HEK293 (cell line): ENCODE measurements around the gene METTL15.
"Not testable (repeated sequence)": the region's sequence is repeated elsewhere in the genome, so short reads cannot be mapped to it uniquely, and the experiment has no call there.

Experiments
- CTCF ChIA-PET: fragments of 350-600 bp; formaldehyde crosslinking; extraction: SDS; loops from one replicate; lab custom pipeline; 2021; ENCODE audit warnings: antibody characterized with exemption; lab: Yijun Ruan, JAX
- POLR2A ChIA-PET: fragments of 300-600 bp; formaldehyde crosslinking; extraction: SDS; loops from one replicate; lab custom pipeline; 2020; ENCODE audit warnings: antibody characterized with exemption, inconsistent platforms; lab: Yijun Ruan, JAX
- H3K27ac ChIP-seq: fragments of 200-500 bp; sonication (Bioruptor generic); 2 replicates; pipeline ENCODE4 v1.5.1; 2014; ENCODE audit warnings: low read depth, low read length, control low read depth, inconsistent platforms; ENCODE audit errors: extremely low read depth
- H3K36me3 ChIP-seq, 2 experiments: fragments of 200-500 bp in 1 of 2; sonication (Bioruptor generic) in 1 of 2; 1 replicate in 1 of 2; 2 replicates in 1 of 2; pipeline ENCODE4 v1.5.1; 2014 to 2017; ENCODE audit warnings: inconsistent platforms in 2 of 2, low read length in 2 of 2; ENCODE audit not compliant: control insufficient read depth in 2 of 2, insufficient read depth in 1 of 2
- H3K4me1 ChIP-seq: fragments of 200-500 bp; sonication (Bioruptor generic); 2 replicates; pipeline ENCODE4 v1.5.1; 2014; ENCODE audit warnings: mild to moderate bottlenecking, low read length, inconsistent platforms; ENCODE audit not compliant: control insufficient read depth, insufficient read depth
- H3K4me3 ChIP-seq: 2 replicates; pipeline ENCODE4 v1.5.1; 2011; ENCODE audit warnings: low read depth, mild to moderate bottlenecking, control low read depth, low read length, moderate library complexity
- H3K9me3 ChIP-seq: fragments of 200-500 bp; sonication (Bioruptor generic); 2 replicates; pipeline ENCODE4 v1.5.1; 2014; ENCODE audit warnings: low read depth, low read length, inconsistent platforms; ENCODE audit not compliant: control insufficient read depth, insufficient read depth
- HOXD13 ChIP-seq: sonication (generic); formaldehyde crosslinking; IDR thresholded peaks from 2 replicates; pipeline ENCODE4 v1.8.0; 2022; ENCODE audit warnings: missing genetic modification reagents, borderline replicate concordance
- KLF16 ChIP-seq: fragments of 450-650 bp; formaldehyde crosslinking; IDR thresholded peaks from 2 replicates; pipeline ENCODE4 v1.5.1; 2017; ENCODE audit warnings: missing biosample characterization, missing genetic modification characterization
- KLF7 ChIP-seq: fragments of 450-650 bp; formaldehyde crosslinking; IDR thresholded peaks from 2 replicates; pipeline ENCODE4 v1.5.1; 2016; ENCODE audit warnings: missing biosample characterization, missing genetic modification characterization, borderline replicate concordance
- MZF1 ChIP-seq: fragments of 450-650 bp; formaldehyde crosslinking; IDR thresholded peaks from 2 replicates; pipeline ENCODE4 v1.5.1; 2017; ENCODE audit warnings: missing biosample characterization, missing genetic modification characterization, borderline replicate concordance
- SP3 ChIP-seq: fragments of 450-650 bp; formaldehyde crosslinking; IDR thresholded peaks from 2 replicates; pipeline ENCODE4 v1.5.1; 2016; ENCODE audit warnings: missing biosample characterization, missing genetic modification characterization
- TCF7L2 ChIP-seq: IDR thresholded peaks from 2 replicates; pipeline ENCODE4 v1.6.1; 2011; ENCODE audit warnings: low read depth, mild to moderate bottlenecking, inconsistent platforms, low read length, moderate library complexity, borderline replicate concordance
- TSHZ1 ChIP-seq: fragments of 450-650 bp; formaldehyde crosslinking; IDR thresholded peaks from 2 replicates; pipeline ENCODE4 v1.5.1; 2016; ENCODE audit warnings: missing biosample characterization, missing genetic modification characterization, borderline replicate concordance
- ZBTB21 ChIP-seq: fragments of 450-650 bp; formaldehyde crosslinking; IDR thresholded peaks from 2 replicates; pipeline ENCODE4 v1.5.1; 2017; ENCODE audit warnings: missing biosample characterization, missing genetic modification characterization
- ZFP41 ChIP-seq: fragments of 450-650 bp; formaldehyde crosslinking; IDR thresholded peaks from 2 replicates; pipeline ENCODE4 v1.5.1; 2016; ENCODE audit warnings: missing biosample characterization, missing genetic modification characterization, borderline replicate concordance
- ZNF174 ChIP-seq: fragments of 450-650 bp; formaldehyde crosslinking; IDR thresholded peaks from 2 replicates; pipeline ENCODE4 v1.5.0; 2017; ENCODE audit warnings: missing biosample characterization, mild to moderate bottlenecking, missing genetic modification characterization
- ZNF311 ChIP-seq: fragments of 450-650 bp; formaldehyde crosslinking; IDR thresholded peaks from 2 replicates; pipeline ENCODE4 v1.5.1; 2017; ENCODE audit warnings: missing biosample characterization, missing genetic modification characterization, borderline replicate concordance
- ZNF394 ChIP-seq: fragments of 450-650 bp; formaldehyde crosslinking; IDR thresholded peaks from 2 replicates; pipeline ENCODE4 v1.5.1; 2016; ENCODE audit warnings: missing biosample characterization, missing genetic modification characterization, mild to moderate bottlenecking, moderate library complexity, borderline replicate concordance
- ZNF473 ChIP-seq: fragments of 450-650 bp; formaldehyde crosslinking; IDR thresholded peaks from 2 replicates; pipeline ENCODE4 v1.5.1; 2017; ENCODE audit warnings: missing biosample characterization, missing genetic modification characterization
- ZNF521 ChIP-seq: fragments of 450-650 bp; formaldehyde crosslinking; IDR thresholded peaks from 2 replicates; pipeline ENCODE4 v1.5.1; 2017; ENCODE audit warnings: missing biosample characterization, mild to moderate bottlenecking, missing genetic modification characterization
- ZNF529 ChIP-seq: fragments of 450-650 bp; formaldehyde crosslinking; IDR thresholded peaks from 2 replicates; pipeline ENCODE4 v1.5.1; 2017; ENCODE audit warnings: missing genetic modification characterization, missing biosample characterization; ENCODE audit not compliant: insufficient replicate concordance
- ZNF555 ChIP-seq: fragments of 450-650 bp; formaldehyde crosslinking; conservative IDR thresholded peaks from 2 replicates; pipeline ENCODE4 v1.5.1; 2017; ENCODE audit warnings: missing biosample characterization, mild to moderate bottlenecking, missing genetic modification characterization, inconsistent platforms
- ZNF558 ChIP-seq: fragments of 450-650 bp; formaldehyde crosslinking; IDR thresholded peaks from 2 replicates; pipeline ENCODE4 v1.5.1; 2016; ENCODE audit warnings: missing biosample characterization, missing genetic modification characterization
- ZNF580 ChIP-seq: fragments of 450-650 bp; formaldehyde crosslinking; IDR thresholded peaks from 2 replicates; pipeline ENCODE4 v1.5.1; 2016; ENCODE audit warnings: missing biosample characterization, missing genetic modification characterization
- ZNF704 ChIP-seq: fragments of 450-650 bp; formaldehyde crosslinking; IDR thresholded peaks from 2 replicates; pipeline ENCODE4 v1.5.1; 2016; ENCODE audit warnings: missing biosample characterization, missing genetic modification characterization
- ZNF747 ChIP-seq: fragments of 450-650 bp; formaldehyde crosslinking; IDR thresholded peaks from 2 replicates; pipeline ENCODE4 v1.5.1; 2016; ENCODE audit warnings: missing biosample characterization, missing genetic modification characterization
- TF ChIP-seq, protein P1 (sequence below): fragments of 450-650 bp; formaldehyde crosslinking; IDR thresholded peaks from 2 replicates; pipeline ENCODE4 v1.5.1; 2016; ENCODE audit warnings: missing biosample characterization, missing genetic modification characterization
- TF ChIP-seq, protein P2 (sequence below): fragments of 450-650 bp; formaldehyde crosslinking; IDR thresholded peaks from 2 replicates; pipeline ENCODE4 v1.5.1; 2017; ENCODE audit warnings: missing biosample characterization, missing genetic modification characterization

The METTL15 gene

GRCh38 chr11:28323621-28324020 lies 215.4 kb downstream of the METTL15 start (continued):
- TF ChIP-seq TSHZ1 (tag by site-specific recombination) (no peak), ZNF558 (tag by site-specific recombination) (no peak), MZF1 (tag by site-specific recombination) (no peak), ZNF521 (tag by site-specific recombination) (no peak), KLF16 (tag by site-specific recombination) (no peak), ZNF473 (tag by site-specific recombination) (no peak)

GRCh38 chr11:28332393-28332792 lies 224.2 kb downstream of the METTL15 start:
- POLR2A ChIA-PET, H3K36me3 ChIP-seq, CTCF ChIA-PET, H3K4me3 ChIP-seq, H3K27ac ChIP-seq, H3K9me3 ChIP-seq, H3K4me1 ChIP-seq: not testable (repeated sequence)

- ChIA-PET POLR2A (no interaction called here), CTCF (interaction anchor here (0.6 kb wide), 1 partner anchor 188 kb away, joined by 3 read pairs; no protein-coding TSS in a partner anchor)
- TF ChIP-seq, protein P1, sequence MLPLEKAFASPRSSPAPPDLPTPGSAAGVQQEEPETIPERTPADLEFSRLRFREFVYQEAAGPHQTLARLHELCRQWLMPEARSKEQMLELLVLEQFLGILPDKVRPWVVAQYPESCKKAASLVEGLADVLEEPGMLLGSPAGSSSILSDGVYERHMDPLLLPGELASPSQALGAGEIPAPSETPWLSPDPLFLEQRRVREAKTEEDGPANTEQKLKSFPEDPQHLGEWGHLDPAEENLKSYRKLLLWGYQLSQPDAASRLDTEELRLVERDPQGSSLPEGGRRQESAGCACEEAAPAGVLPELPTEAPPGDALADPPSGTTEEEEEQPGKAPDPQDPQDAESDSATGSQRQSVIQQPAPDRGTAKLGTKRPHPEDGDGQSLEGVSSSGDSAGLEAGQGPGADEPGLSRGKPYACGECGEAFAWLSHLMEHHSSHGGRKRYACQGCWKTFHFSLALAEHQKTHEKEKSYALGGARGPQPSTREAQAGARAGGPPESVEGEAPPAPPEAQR = no peak
- TF ChIP-seq SP3 (tag by site-specific recombination) = no peak
- TF ChIP-seq, protein P2, sequence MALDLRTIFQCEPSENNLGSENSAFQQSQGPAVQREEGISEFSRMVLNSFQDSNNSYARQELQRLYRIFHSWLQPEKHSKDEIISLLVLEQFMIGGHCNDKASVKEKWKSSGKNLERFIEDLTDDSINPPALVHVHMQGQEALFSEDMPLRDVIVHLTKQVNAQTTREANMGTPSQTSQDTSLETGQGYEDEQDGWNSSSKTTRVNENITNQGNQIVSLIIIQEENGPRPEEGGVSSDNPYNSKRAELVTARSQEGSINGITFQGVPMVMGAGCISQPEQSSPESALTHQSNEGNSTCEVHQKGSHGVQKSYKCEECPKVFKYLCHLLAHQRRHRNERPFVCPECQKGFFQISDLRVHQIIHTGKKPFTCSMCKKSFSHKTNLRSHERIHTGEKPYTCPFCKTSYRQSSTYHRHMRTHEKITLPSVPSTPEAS = no peak
- no peak for TF ChIP-seq TCF7L2
- TF ChIP-seq KLF7 = no peak
- no peak for TF ChIP-seq ZNF747 (tag by site-specific recombination)
- no peak for TF ChIP-seq ZNF529 (tag by site-specific recombination)
Observed at GRCh38 chr11:28337701-28338100, 229.5 kb downstream of the METTL15 start.

GRCh38 chr11:28338371-28338770 lies 230.2 kb downstream of the METTL15 start:
- POLR2A ChIA-PET = no interaction called here
- no peaks in the 10 kb centered on the region for H3K36me3 ChIP-seq
- H3K9me3 ChIP-seq = no peaks in the 10 kb centered on the region
- CTCF ChIA-PET = no interaction called here
- no peak overlapping the region for H3K27ac ChIP-seq
- H3K4me3 ChIP-seq = no peak overlapping the region
- no peaks in the 10 kb centered on the region for H3K4me1 ChIP-seq
- TF ChIP-seq ZNF394 (tag by site-specific recombination) (no peak), ZBTB21 (tag by site-specific recombination) (no peak), ZNF704 (tag by site-specific recombination) (no peak), ZNF521 (tag by site-specific recombination) (no peak), ZFP41 (no peak), ZNF555 (no peak), ZNF311 (tag by site-specific recombination) (no peak), ZNF174 (no peak), HOXD13 (no peak), ZNF580 (no peak)

More at GRCh38 chr11:28337701-28338100, 229.5 kb downstream of the METTL15 start:
- Histone ChIP-seq H3K9me3 (no peaks in the 10 kb centered on the region), H3K27ac (no peak overlapping the region), H3K36me3 (no peaks in the 10 kb centered on the region), H3K4me3 (no peak overlapping the region), H3K4me1 (no peaks in the 10 kb centered on the region)
